ENCODE measurements around the gene ITLN2. TPM values are rescaled to one million over a fixed set of nuclear protein-coding genes. Genes with fewer than 3 reads are reported as not detected.
"Not testable (repeated sequence)": the region's sequence is repeated elsewhere in the genome, so short reads cannot be mapped to it uniquely, and the experiment has no call there.

ITLN2 gene
- total RNA-seq, 2 experiments from 2014 or later: not detected

GRCh38 chr1:160975026-160975425, 20.4 kb upstream of the ITLN2 start:
- Mint-ChIP-seq H3K4me3 (no peak overlapping the region), H3K36me3 (no peaks in the 10 kb centered on the region)

GRCh38 chr1:160973491-160973890, 18.9 kb upstream of the ITLN2 start:
- Mint-ChIP-seq H3K4me1 (peaks cover 9% of the 10 kb centered on the region), H3K9me3 (no peaks in the 10 kb centered on the region), H3K36me3 (no peaks in the 10 kb centered on the region), H3K27me3 (peaks cover 18% of the 10 kb centered on the region), H3K27ac (no peak overlapping the region), H3K4me3 (no peak overlapping the region)
- DNase-seq: no peak

More at GRCh38 chr1:160975026-160975425, 20.4 kb upstream of the ITLN2 start:
- Mint-ChIP-seq H3K9me3 (no peaks in the 10 kb centered on the region), H3K27me3 (peaks cover 23% of the 10 kb centered on the region), H3K27ac (no peak overlapping the region), H3K4me1 (peaks cover 9% of the 10 kb centered on the region)
- DNase-seq: no peak

- H3K4me3 Mint-ChIP-seq: no peak overlapping the region
- H3K4me1 Mint-ChIP-seq: peaks cover 9% of the 10 kb centered on the region
- no peak overlapping the region for H3K27ac Mint-ChIP-seq
- H3K9me3 Mint-ChIP-seq: no peaks in the 10 kb centered on the region
- peaks cover 18% of the 10 kb centered on the region for H3K27me3 Mint-ChIP-seq
- no peak for DNase-seq
- H3K36me3 Mint-ChIP-seq: no peaks in the 10 kb centered on the region
Observed at GRCh38 chr1:160972939-160973338, 18.3 kb upstream of the ITLN2 start.

- H3K27me3 Mint-ChIP-seq: peaks cover 15% of the 10 kb centered on the region
- DNase-seq: peak; percentile 62
- no peak overlapping the region for H3K4me3 Mint-ChIP-seq
Observed at GRCh38 chr1:160971618-160972056, 17.0 kb upstream of the ITLN2 start.

GRCh38 chr1:160963521-160963920, 8.9 kb upstream of the ITLN2 start:
- no peaks in the 10 kb centered on the region for H3K36me3 Mint-ChIP-seq
- DNase-seq: no peak
- H3K4me3 Mint-ChIP-seq: no peak overlapping the region
- H3K27me3 Mint-ChIP-seq: no peaks in the 10 kb centered on the region
- no peaks in the 10 kb centered on the region for H3K4me1 Mint-ChIP-seq
- H3K9me3 Mint-ChIP-seq: no peaks in the 10 kb centered on the region
- H3K27ac Mint-ChIP-seq: no peak overlapping the region

More at GRCh38 chr1:160971618-160972056, 17.0 kb upstream of the ITLN2 start:
- Mint-ChIP-seq H3K36me3 (no peaks in the 10 kb centered on the region), H3K27ac (peak overlapping the region; percentile 52), H3K4me1 (peaks cover 9% of the 10 kb centered on the region), H3K9me3 (no peaks in the 10 kb centered on the region)

GRCh38 chr1:160961419-160961818, 6.8 kb upstream of the ITLN2 start:
- no peak for DNase-seq
- no peaks in the 10 kb centered on the region for H3K36me3 Mint-ChIP-seq
- H3K27ac Mint-ChIP-seq: no peak overlapping the region
- no peak overlapping the region for H3K4me3 Mint-ChIP-seq
- H3K4me1 Mint-ChIP-seq: no peaks in the 10 kb centered on the region
- no peaks in the 10 kb centered on the region for H3K27me3 Mint-ChIP-seq
- H3K9me3 Mint-ChIP-seq: no peaks in the 10 kb centered on the region

- no peaks in the 10 kb centered on the region for H3K27me3 Mint-ChIP-seq
- H3K9me3 Mint-ChIP-seq: no peaks in the 10 kb centered on the region
Observed at GRCh38 chr1:160956966-160957365, 2.4 kb upstream of the ITLN2 start.

GRCh38 chr1:160953030-160953429, 1.6 kb downstream of the ITLN2 start:
- H3K4me1 Mint-ChIP-seq: peaks cover 8% of the 10 kb centered on the region
- H3K27me3 Mint-ChIP-seq: no peaks in the 10 kb centered on the region
- no peaks in the 10 kb centered on the region for H3K36me3 Mint-ChIP-seq
- H3K27ac Mint-ChIP-seq: no peak overlapping the region
- H3K4me3 Mint-ChIP-seq: no peak overlapping the region
- H3K9me3 Mint-ChIP-seq: no peaks in the 10 kb centered on the region
- DNase-seq: no peak

More at GRCh38 chr1:160956966-160957365, 2.4 kb upstream of the ITLN2 start:
- Mint-ChIP-seq H3K4me3 (no peak overlapping the region), H3K36me3 (no peaks in the 10 kb centered on the region), H3K27ac (no peak overlapping the region), H3K4me1 (peaks cover 4% of the 10 kb centered on the region)
- DNase-seq: no peak

- Mint-ChIP-seq H3K36me3 (no peaks in the 10 kb centered on the region), H3K4me1 (peaks cover 8% of the 10 kb centered on the region), H3K27ac (no peak overlapping the region), H3K9me3 (no peaks in the 10 kb centered on the region), H3K27me3 (no peaks in the 10 kb centered on the region), H3K4me3 (no peak overlapping the region)
- no peak for DNase-seq
Observed at GRCh38 chr1:160952129-160952510, 2.5 kb downstream of the ITLN2 start.

- no peaks in the 10 kb centered on the region for H3K9me3 Mint-ChIP-seq
- no peak overlapping the region for H3K4me3 Mint-ChIP-seq
- peaks cover 8% of the 10 kb centered on the region for H3K4me1 Mint-ChIP-seq
- H3K27ac Mint-ChIP-seq: no peak overlapping the region
- H3K36me3 Mint-ChIP-seq: no peaks in the 10 kb centered on the region
- no peaks in the 10 kb centered on the region for H3K27me3 Mint-ChIP-seq
- DNase-seq: peak; percentile 63
Observed at GRCh38 chr1:160951443-160952128, 3.0 kb downstream of the ITLN2 start.

- Mint-ChIP-seq H3K4me1 (peaks cover 8% of the 10 kb centered on the region), H3K27ac (no peak overlapping the region), H3K36me3 (no peaks in the 10 kb centered on the region), H3K27me3 (no peaks in the 10 kb centered on the region), H3K9me3 (no peaks in the 10 kb centered on the region), H3K4me3 (no peak overlapping the region)
- no peak for DNase-seq
Observed at GRCh38 chr1:160950657-160951056, 4.0 kb downstream of the ITLN2 start.

- no peak overlapping the region for H3K4me3 Mint-ChIP-seq
- no peaks in the 10 kb centered on the region for H3K9me3 Mint-ChIP-seq
- H3K27me3 Mint-ChIP-seq: no peaks in the 10 kb centered on the region
- peaks cover 8% of the 10 kb centered on the region for H3K4me1 Mint-ChIP-seq
- no peak for DNase-seq
- H3K36me3 Mint-ChIP-seq: no peaks in the 10 kb centered on the region
- no peak overlapping the region for H3K27ac Mint-ChIP-seq
Observed at GRCh38 chr1:160949881-160950280, 4.7 kb downstream of the ITLN2 start.

- H3K9me3 Mint-ChIP-seq, H3K27ac Mint-ChIP-seq, H3K4me3 Mint-ChIP-seq: not testable (repeated sequence)
Observed at GRCh38 chr1:160949216-160949880, 5.3 kb downstream of the ITLN2 start.

GRCh38 chr1:160947174-160947759, 7.3 kb downstream of the ITLN2 start:
- H3K27ac Mint-ChIP-seq, H3K4me3 Mint-ChIP-seq, H3K9me3 Mint-ChIP-seq: not testable (repeated sequence)

More at GRCh38 chr1:160949216-160949880, 5.3 kb downstream of the ITLN2 start:
- H3K4me1 Mint-ChIP-seq, H3K27me3 Mint-ChIP-seq, DNase-seq, H3K36me3 Mint-ChIP-seq: not testable (repeated sequence)

GRCh38 chr1:160945881-160946280, 8.7 kb downstream of the ITLN2 start:
- DNase-seq, H3K9me3 Mint-ChIP-seq, H3K4me1 Mint-ChIP-seq, H3K36me3 Mint-ChIP-seq, H3K4me3 Mint-ChIP-seq, H3K27ac Mint-ChIP-seq, H3K27me3 Mint-ChIP-seq: not testable (repeated sequence)

More at GRCh38 chr1:160947174-160947759, 7.3 kb downstream of the ITLN2 start:
- DNase-seq, H3K36me3 Mint-ChIP-seq, H3K27me3 Mint-ChIP-seq, H3K4me1 Mint-ChIP-seq: not testable (repeated sequence)

All from activated naive CD8-positive, alpha-beta T cell treated with anti-CD3 and anti-CD28 coated beads for 36 hours (primary cell).